SKM-1 (cell line): Measurements from ENCODE around the gene DGCR2.
"Not testable (repeated sequence)": the region's sequence is repeated elsewhere in the genome, so short reads cannot be mapped to it uniquely, and the experiment has no call there.

ENCODE experiments used
- DNase-seq: peaks from one replicate; lab custom pipeline; 2025; ENCODE audit not compliant: unreplicated experiment; lab: John Stamatoyannopoulos, UW

The DGCR2 gene

DNA sequence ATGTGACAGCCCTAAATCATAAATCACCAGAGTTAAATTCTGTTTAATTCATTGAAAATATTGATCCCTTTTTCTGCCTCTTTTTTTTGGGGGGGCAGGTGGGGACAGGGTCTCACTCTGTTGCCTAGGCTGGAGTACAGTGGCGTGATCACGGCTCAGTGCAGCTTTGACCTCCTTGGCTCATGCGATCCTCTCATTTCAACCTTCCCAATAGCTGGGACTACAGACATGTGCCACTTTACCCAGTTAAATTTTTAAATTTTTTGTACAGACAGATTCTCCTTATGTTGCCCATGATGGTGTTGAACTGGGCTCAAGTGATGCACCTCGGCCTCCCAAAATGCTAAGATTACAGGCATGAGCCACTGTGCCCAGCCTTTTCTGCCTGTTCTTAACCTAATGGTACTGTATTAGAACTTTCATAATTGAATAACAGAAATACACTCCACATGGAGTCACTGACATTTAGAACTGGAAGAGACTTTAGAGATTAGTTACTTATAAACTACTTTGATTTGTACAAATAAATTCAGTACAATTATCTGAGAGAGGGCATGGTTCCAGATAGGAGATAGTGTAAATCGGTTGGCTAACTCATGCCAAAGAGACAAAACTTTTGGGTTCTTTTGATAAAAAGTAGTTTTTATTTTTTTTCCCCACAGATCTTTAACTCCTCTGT, 109.8 kb downstream of the DGCR2 start:
- no peak for DNase-seq

DNA sequence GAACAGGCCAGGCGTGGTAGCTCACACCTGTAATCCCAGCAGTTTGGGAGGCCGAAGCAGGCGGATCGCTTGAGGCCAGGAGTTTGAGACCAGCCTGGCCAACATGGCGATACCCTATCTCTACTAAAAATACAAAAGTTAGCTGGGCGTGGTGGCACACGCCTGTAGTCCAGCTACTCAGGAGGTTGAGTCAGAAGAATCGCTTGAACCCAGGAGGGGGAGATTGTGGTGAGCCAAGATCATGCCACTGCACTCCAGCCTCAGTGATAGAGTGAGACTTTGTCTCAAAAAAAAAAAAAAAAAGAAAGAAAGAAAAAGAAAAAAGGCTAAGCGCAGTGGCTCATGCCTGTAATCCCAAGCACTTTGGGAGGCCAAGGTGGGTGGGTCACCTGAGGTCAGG, 110.6 kb downstream of the DGCR2 start:
- DNase-seq: not testable (repeated sequence)

DNA sequence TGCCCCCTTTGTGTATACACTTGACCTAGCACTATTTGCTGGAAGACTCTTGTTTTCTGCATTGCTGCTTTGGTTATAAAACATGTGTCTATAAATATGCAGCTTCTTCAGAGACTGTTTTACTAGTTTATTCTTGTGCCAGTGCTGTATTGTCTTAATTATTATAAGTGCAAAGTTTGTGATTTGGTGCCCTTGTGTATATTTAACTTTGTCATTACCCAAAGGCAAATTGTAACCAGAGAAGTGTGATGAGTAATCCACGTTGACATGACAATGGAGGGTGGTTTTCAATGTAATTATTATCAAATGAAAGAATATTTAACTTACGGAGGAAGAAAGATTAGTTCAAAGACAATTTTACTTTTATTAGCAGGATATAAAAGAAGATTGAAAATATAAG, 111.1 kb downstream of the DGCR2 start:
- no peak for DNase-seq

DNA sequence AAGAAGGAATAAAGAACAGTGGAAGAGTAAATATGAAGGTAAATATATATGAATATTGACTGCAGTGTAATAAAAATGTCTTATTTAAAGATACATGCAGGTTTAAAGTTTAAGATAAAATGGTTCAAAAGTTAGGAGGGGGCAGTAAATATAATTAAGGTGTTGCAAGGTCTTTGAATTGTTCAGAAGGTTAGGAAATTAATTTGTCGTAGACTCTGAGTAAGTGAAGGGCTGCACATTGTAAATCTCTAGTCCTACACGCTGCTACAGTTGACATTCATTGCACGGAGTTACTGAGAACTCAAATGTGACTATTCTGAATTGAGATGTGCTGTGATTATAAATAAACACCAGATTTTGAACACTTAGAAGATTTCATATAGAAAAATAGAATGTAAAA, 116.3 kb downstream of the DGCR2 start:
- DNase-seq: no peak

DNA sequence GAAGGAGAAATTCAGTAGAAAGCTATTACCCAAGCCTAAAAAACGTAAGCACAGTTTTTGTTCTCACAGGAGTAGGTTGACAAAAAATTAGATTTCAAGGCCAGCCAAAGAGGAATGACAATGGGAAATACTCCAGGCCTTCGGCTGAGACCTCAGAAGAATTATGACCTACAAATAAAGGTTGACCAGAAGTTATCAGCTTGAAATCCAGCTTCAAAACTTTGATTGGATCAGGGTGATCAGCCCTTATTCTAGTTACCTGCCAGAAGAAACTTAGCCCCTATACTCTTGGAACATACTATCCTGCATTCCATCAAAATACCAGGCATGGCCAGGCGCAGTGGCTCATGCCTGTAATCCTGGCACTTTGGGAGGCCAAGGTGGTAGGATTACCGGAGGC, 117.7 kb downstream of the DGCR2 start:
- DNase-seq: no peak

DNA sequence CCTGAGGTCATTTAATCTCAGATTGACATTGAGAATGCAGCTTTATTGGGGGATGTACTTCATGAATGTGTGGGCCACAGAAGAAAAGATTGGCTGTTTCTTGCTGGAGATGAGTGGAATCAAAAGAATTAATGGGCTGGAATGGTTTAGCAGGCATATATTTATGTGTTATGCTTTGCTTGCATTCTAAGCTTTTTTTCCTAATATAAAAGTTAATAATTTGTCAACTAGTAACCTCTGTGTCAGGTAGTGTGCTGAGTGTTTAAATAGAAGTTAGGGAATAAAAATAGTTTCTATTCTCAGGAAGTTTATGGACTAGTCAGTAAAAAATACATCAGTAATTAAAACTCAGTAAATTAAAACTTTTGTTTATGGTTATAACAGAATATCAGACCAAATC, 118.7 kb downstream of the DGCR2 start:
- DNase-seq: no peak

DNA sequence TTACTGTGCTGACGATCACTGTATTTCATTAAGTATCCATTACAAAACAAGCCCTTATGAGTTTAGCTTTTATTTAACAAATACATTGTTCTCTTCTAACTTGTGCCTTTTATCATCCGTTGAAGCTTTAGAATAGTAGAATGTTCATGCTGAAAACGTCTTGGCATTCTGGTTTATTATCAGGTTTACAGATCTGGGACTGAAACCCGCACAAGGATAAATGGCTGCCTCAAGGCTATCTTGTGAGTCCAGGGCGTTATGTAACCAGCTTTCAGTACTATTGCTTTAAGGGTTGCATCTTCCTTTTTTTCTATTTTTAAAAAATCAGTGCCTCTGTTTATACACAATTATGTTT, 119.6 kb downstream of the DGCR2 start:
- DNase-seq: no peak

DNA sequence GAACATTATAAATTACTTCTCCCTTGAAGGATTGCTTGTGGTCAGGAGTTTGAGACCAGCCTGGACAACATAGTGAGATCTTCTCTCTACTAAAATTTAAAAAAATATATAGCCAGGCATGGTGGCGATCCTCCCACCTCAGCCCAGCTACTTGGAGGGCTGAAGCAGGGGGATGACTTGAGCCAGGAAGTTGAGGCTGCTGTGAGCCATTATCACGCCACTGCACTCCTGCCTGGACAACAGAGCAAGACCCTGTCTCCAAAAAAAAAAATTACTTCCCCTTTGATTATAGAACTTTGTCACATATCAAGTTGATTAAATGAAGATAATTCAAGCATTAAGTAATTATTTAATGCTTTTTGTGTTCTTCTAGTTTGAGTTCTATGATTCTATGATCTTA, 121.0 kb downstream of the DGCR2 start:
- DNase-seq: no peak

DNA sequence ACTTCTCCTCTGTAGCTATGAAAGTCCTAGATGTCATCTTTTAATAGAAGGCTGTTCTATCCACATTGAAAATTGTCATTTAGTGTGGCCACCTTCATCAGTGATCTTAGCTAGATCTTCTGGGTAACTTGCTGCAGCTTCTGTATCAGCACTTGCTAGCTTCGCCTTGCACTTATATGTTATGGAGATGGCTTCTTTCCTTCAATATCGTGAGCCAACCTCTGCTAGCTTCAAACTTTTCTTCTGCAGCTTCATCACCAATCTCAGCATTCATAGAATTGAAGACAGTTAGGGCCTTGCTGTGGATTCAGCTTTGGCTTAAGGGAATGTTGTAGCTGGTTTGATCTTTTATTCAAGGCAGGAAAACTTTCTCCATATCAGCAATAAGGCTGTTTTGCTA, 122.1 kb downstream of the DGCR2 start:
- not testable (repeated sequence) for DNase-seq

DNA sequence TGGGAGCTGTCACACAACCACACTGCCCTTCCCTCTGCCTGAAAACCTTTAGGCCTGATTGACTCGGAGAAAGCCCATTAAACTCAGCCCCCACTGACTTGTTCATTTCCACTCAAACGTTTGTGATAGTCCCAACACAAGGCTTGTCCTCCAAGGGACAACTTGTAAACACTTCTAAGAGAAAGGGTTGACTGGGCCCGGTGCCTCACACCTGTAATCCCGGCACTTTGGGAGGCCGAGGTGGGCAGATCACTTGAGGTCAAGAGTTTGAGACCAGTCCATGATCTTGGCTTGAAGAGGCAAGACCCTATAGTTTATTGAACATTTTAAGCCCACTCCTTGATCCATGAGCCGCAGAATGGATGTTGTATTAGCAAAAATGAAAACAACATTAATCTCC, 122.8 kb downstream of the DGCR2 start:
- DNase-seq: no peak

DNA sequence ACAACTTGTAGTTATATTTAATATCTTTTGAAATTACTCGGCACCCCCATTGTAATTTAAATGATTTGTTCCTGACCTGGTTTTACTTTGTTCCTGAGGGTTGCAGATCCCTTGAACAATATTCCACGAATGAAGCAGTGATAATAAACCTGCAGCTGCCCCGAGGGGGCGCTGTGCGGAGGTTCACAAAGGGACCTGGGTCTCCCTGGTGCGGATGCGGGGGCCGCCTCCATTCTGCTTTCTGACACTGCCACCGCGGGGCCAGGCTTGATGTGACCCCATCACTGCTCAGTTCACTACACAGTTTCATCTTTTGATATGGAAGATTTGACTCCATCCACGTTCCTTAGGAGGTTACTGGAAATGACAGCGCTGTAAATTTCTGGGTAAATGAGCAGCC, 123.2 kb downstream of the DGCR2 start:
- no peak for DNase-seq

DNA sequence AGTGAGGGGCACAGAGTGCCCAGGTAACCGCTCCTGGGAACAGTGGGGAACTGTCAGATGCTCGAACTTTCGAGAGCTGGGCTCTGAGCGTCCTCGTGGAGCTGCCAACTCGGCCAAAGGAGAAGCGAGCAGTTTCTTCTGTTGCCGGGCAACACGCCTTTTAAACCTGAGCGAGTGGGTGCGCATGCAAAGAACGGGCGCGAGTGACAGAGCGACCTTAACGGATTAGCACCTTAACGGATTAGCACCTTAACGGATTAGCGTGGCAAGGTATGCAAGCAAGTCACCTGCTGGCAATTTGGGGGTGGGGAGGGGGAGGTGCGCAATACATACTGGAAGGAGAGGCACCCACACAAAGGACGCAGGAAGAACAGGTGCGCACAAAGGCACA, 124.3 kb downstream of the DGCR2 start:
- no peak for DNase-seq

DNA sequence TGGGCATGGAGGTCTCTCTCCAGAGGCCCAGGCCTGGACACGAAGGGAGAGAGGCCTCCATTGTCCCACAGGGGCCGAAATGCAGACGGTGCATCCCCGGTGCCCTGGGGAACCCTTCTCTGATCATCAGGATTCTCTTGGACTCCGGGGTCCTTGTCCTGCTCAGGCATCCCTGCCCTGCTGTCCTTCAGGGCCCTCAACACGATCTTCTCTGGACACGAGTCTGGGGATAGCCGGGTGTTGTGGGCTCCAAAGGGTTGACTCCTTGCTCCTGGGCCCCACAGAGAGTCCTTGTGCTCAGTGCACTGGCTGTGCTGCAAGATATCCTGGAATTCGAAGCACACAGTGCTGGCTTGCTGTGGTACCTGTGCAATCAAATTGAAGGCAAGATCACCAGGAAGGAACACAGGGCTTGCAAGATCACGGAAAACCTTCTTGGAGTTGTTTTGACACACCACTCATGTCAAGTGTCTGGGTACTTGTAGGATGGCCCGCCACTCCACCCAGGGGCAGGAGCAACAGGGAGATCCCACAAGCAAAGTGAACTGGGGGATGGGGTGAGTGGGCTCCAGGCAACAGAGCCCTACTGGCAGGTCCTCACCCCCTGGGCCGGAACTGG, 124.8 kb downstream of the DGCR2 start:
- no peak for DNase-seq

DNA sequence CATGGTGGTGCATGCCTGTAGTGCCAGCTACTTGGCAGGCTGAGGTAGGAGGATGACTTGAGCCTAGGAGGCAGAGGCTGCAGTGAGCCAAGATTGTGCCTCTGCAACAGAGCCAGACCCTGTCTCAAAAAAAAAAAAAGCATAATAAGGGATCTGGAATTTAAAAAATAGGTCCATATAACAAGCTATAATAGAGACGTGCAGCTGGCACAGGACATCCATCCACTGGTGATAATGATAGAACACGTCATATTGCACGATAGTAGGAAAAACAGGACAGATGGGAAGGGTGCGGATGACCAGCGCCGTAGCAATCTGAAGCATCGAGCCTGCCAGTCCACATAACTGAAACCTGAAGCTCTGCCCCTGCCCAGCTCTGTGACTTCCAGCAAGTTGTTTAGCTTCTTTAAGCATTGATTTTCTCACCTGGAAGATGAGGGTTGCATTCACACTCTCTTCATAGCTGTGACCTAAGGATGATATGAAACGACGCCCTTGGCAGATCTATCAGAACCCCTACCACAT, 125.8 kb downstream of the DGCR2 start:
- DNase-seq: no peak

DNA sequence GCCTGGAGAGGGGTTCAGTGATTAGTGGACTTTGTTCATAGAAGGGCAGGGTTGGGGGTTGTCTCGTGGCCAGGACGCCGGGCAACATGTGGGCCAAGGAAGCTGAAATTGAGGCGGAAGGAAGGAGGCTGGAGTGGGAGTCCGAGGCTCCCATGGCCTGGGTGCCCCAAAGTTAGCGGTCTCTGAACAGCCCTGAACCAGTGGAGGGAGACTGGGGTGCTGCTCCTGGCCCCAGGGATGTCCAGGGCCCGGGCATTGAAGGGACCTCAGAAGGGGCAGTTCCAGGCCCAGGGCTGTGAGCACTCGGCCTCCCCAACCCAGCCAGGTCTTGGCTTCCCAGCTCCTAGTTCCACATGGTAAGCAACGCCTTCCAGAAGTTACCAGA, 126.9 kb downstream of the DGCR2 start:
- no peak for DNase-seq

DNA sequence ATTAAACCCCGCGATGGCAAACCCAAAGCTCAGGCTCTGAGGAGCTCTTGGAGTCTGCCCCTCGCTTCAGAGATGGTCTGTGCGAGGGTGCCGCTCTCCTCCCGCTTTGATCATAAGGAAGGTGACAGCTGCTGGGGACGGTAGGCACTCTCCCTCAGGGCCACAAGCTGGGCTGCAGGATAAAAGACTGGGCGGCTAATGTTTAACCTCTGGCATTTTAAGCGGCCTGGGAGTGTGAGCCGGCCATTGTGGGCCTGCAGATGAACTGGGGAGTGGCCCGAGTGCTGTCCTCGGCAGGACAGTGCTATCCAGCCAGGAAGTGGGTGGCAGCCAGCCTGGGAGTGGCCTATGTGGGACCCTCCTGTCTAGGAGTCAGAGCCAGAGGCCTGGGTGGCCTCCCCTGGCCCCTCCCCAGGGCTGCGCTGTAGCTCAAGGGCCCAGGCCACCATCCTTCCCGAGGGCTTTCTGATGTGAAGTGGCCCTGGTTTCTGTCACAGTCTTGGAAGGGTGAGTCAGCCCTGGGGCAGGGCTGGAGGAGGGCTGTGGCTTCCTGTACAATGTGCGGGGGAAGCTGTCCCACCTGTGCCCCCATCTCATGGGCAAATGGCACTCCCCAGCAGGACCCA, 127.4 kb downstream of the DGCR2 start:
- DNase-seq: no peak

DNA sequence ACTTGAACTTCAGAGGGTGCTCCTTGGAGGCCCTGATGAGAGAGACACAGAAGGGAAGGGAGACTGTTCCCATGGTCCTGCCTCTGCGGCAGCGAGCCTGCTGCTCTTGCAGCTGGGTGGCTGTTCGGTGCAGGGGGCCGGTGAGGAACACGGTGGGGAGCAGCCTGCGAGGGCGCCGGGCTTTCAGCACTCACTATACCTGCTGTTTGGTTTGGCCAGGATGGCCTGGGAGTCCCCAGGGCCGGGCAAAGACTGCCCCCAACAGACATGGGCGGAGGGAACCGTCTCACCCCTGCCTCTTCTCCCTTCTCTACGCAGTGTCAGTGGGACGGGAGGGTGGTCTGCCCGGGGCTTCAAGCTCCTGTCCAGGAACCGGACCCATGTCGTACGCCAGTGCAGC, 128.2 kb downstream of the DGCR2 start:
- DNase-seq: no peak

DNA sequence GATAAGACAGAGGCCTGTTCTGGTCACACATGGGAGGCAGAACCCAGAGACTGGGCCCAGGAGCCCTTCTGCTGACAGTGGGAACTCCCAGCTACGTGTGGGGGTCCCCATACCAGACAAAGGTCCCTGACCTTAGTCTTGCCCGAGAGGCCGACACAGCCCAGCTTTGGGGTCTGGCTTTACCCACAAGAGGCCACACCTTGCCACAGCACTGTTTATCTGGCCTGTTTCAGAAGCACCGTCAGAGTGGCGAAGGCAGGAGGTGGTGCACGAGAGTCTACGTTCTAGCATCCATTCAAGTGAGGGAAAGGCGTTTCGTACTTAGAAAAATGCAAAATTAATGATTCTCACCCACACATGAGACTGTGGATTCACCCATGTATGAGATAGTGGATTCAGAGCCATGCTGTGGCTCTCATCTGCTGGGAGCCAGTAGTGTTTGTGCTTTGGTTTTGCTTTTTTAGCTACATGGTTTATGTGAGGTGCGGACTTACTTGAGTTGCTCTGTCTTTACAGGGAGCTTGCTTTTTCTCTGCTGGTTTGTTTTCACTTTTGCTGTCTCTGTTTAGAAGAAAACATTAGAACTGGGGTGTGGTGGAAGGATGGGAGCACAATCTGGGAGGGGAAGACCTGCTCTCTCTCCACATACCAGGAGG, 129.5 kb downstream of the DGCR2 start:
- no peak for DNase-seq

DNA sequence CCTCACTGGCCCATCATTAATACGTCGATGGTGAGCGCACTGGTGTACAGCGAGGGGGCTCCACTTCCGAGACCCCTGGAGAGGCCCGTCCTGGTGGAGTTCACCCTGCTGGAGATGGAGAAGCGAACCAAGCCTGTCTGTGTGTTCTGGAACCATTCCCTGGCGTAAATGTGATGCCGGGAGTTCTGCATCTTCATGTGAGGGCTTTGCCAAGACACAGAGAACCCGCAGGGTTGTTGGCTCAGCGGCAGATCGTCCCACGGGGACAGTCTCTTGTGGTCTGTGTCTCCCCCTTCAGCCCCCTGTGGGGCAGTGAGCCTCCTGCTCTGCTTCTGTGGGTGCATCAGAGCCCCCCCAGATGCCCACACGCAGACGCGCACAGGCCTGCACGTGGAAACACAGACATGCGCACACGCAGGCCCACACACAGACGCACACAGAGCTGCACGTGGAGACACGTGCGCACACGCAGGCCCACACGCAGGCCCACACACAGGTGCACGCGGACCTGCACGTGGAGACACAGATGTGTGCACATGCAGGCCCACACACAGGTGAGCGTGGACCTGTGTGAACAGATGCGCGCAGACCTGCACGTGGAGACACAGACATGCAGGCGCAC, 130.3 kb downstream of the DGCR2 start:
- DNase-seq: no peak

DNA sequence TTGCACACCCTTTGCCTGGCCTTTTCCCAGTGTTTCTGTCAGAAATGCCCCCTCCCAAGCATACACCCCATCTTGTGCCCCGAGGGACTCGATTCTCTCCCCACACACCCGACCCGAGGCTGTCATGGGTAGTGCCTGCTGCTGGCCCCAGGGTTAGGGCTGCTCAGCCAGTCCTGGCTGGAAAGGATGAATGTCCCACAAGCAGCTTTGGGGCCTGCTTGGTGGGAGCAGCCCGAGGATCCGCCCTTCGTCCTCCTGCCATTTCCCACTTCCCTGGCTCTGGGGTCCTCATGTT, 131.1 kb downstream of the DGCR2 start:
- no peak for DNase-seq

DNA sequence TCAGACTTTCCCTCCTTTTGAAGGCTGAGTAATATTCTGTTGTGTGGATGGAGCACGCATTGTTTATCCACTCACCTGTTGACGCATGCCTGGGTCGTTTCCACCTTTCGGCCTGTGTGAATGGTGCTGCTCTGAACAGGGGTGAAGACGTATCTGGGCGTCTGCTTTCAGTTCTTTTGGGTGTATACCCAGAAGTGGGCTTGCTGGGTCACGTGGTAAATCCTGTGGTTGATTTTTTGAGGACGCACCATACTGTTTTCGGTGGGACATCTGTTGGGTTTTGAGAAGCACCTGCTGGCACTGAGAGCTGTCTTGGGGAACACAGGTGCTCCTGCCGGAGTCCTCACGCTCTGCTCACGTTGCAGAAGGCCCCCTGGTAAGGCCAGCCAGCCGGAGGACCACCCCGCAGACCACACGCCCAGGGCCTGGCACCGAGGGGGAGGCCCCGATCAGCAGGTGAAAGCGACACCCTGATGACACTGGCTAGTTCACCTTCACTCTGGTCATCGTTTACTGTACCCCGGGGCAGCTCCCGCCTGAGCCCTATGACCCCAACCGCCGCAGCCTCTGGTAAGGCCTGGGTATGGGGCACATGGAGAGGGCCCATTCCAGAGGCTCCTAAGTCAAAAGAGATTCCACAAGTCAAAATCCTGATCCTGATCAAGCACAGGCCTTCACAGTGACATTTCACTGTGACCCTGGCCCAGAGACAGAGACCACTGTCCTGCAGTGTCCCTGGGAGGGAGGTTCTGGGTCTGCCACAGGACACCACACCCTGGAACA, 131.7 kb downstream of the DGCR2 start:
- DNase-seq: no peak
